Pancreas (tissue), 10 donors: ENCODE data around the gene ASF1B. TPM values are rescaled to one million over a fixed set of nuclear protein-coding genes. Genes with fewer than 3 reads are reported as not detected.

Source experiments
- ATAC-seq, 4 donors: fragments of 200-7000 bp; cut with Tn5 transposase; one replicate each; pipeline versions ENCODE4 v1.8.0 to v1.9.1; 2020; ENCODE audit warnings: mild to moderate bottlenecking in 4 of 4, moderate library complexity in 4 of 4
- DNase-seq, 6 donors: peaks; one replicate each; pipeline ENCODE4 v3.0.0-alpha.2; 2020
- FAIRE-seq: peaks from 2 replicates; lab custom pipeline; 2012; peaks lifted over from hg19 to GRCh38; lab: Jason Lieb, UNC
- H3K27ac ChIP-seq, 4 donors: fragments of 200-600 bp; sonication (generic); 1 replicate in 3 of 4; 2 replicates in 1 of 4; pipeline versions ENCODE4 v1.5.0 to v1.8.0; 2020
- H3K27me3 ChIP-seq, 4 donors: fragments of 200-600 bp; one replicate each; pipeline ENCODE4 v1.8.0; 2021
- H3K36me3 ChIP-seq, 3 donors: fragments of 200-600 bp; sonication (generic) in 1 of 3; one replicate each; pipeline versions ENCODE4 v1.5.0 to v1.8.0; 2020 to 2021
- H3K4me1 ChIP-seq, 3 donors: fragments of 200-600 bp; one replicate each; pipeline ENCODE4 v1.8.0; 2021
- H3K4me3 ChIP-seq, 4 donors: fragments of 200-600 bp; sonication (generic) in 2 of 4; one replicate each; pipeline versions ENCODE4 v1.5.0 to v1.8.0; 2020 to 2021
- H3K9me3 ChIP-seq, 4 donors: fragments of 200-600 bp; one replicate each; pipeline ENCODE4 v1.8.0; 2021
- CTCF ChIP-seq, 4 donors: fragments of 200-600 bp; sonication (generic) in 3 of 4; IDR thresholded peaks; one replicate each; pipeline versions ENCODE4 v1.5.0 to v1.8.0; 2021; ENCODE audit warnings: antibody characterized with exemption in 4 of 4
- WGBS, 2 donors: extraction: QIAGEN DNeasy Blood & Tissue Kit; methylation state at CpG; one replicate each; pipeline ENCODE4 v1.1.7; 2013; 5-methylcytosine and 5-hydroxymethylcytosine counted together
- intact Hi-C, 3 donors: fragments of 100-400 bp; cut with DNase I; formaldehyde crosslinking; loops; one replicate each; pipeline versions ENCODE4 v1.11.1 to v1.14.2; 2022
- polyA plus RNA-seq, 2 donors: library from polyadenylated mRNA; stranded (reverse); fragments of 200-250 nt; gene quantifications; one replicate each; pipeline ENCODE4 v1.2.3, GENCODE V29; 2013
- total RNA-seq, 6 donors: library from RNA; stranded (reverse); fragmentation: NEBNext Ultra II Directional in 4 of 6; extraction: Animal tissue kit (Norgen Biotek cat#: 25700) in 4 of 6; gene quantifications; one replicate each; pipeline versions ENCODE4 v1.2.1 to v1.2.4, GENCODE V29; 2021 to 2023
- donor health status: healthy with polysubstance abuse.
- donor health status: DM: no; HTN: no; CAD: no; lungs with moderate emphysema.
- donor health status: DM: no; HTN: no; CAD: no.
- donor health status: control.
- donor health status: control.
- donor health status: Bipolar disorder and iron deficiency.
- donor health status: DM: yes; HTN: yes; CAD: no.
- donor health status: DM: no; HTN: no; CAD: no.
- donor health status: DM: no; HTN: no; CAD: no.
- donor health status: DM: yes; HTN: yes; CAD: no.

ASF1B gene
- total and polyA plus RNA-seq, 8 donors: 0.14 to 1.1 (median 0.41) TPM

GRCh38 chr19:14116525-14116917 is 19.9 kb downstream of the ASF1B start:
- WGBS, 2 donors: 7 to 14% methylated on average over 6 of the region's 6 CpGs
- ATAC-seq (no peak), FAIRE-seq (no peak), DNase-seq (no peak)
- H3K9me3 ChIP-seq: no peaks in the 10 kb centered on the region
- no peaks in the 10 kb centered on the region for H3K27me3 ChIP-seq
- intact Hi-C loops: no loop called here
- no peak for TF ChIP-seq CTCF (IDR thresholded peaks at IDR 0.05)
- peaks cover 25 to 43% (median 25%) of the 10 kb centered on the region in 3 donors for H3K4me1 ChIP-seq
- no peak overlapping the region for H3K27ac ChIP-seq
- H3K4me3 ChIP-seq: peak overlapping the region; percentile 79 to 92 (median 86)
- no peaks in the 10 kb centered on the region for H3K36me3 ChIP-seq

- no peak for TF ChIP-seq CTCF (IDR thresholded peaks at IDR 0.05)
- Histone ChIP-seq H3K36me3 (no peaks in the 10 kb centered on the region), H3K27me3 (no peaks in the 10 kb centered on the region), H3K4me3 (no peak overlapping the region), H3K4me1 (peaks cover 25 to 43% (median 25%) of the 10 kb centered on the region in 3 donors), H3K27ac (no peak overlapping the region), H3K9me3 (no peaks in the 10 kb centered on the region)
- ATAC-seq (no peak), DNase-seq (no peak), FAIRE-seq (no peak)
- intact Hi-C loops: no loop called here
- WGBS, 2 donors: 60 to 63% methylated on average over 5 of the region's 5 CpGs
Measured at GRCh38 chr19:14115756-14116155, 20.6 kb downstream of the ASF1B start.

- peak in 3 of 4 donors; percentile 40 to 51 (median 45) for TF ChIP-seq CTCF (IDR thresholded peaks at IDR 0.05)
- Histone ChIP-seq H3K4me3 (no peak overlapping the region), H3K36me3 (no peaks in the 10 kb centered on the region), H3K27me3 (no peaks in the 10 kb centered on the region), H3K9me3 (no peaks in the 10 kb centered on the region), H3K4me1 (peaks cover 25 to 43% (median 25%) of the 10 kb centered on the region in 3 donors), H3K27ac (no peak overlapping the region)
- DNase-seq (peak in 5 of 6 donors; percentile 49 to 80 (median 61)), FAIRE-seq (no peak), ATAC-seq (no peak)
- 41 to 47% methylated on average over 9 of the region's 9 CpGs for WGBS, 2 donors
- intact Hi-C loops: no loop called here
Measured at GRCh38 chr19:14114854-14115253, 21.5 kb downstream of the ASF1B start.

GRCh38 chr19:14114439-14114838 is 21.9 kb downstream of the ASF1B start:
- DNase-seq (peak in 1 of 6 donors; percentile 55), FAIRE-seq (no peak), ATAC-seq (no peak)
- H3K27me3 ChIP-seq: no peaks in the 10 kb centered on the region
- no peak for TF ChIP-seq CTCF (IDR thresholded peaks at IDR 0.05)
- WGBS, 2 donors: 80 to 87% methylated on average over 5 to 7 of the region's 7 CpGs
- no peaks in the 10 kb centered on the region for H3K36me3 ChIP-seq
- no peak overlapping the region for H3K4me3 ChIP-seq
- intact Hi-C loops: no loop called here
- no peaks in the 10 kb centered on the region for H3K9me3 ChIP-seq
- H3K4me1 ChIP-seq: peaks cover 24 to 39% (median 25%) of the 10 kb centered on the region in 3 donors
- no peak overlapping the region for H3K27ac ChIP-seq

- H3K4me1 ChIP-seq: peaks cover 18 to 34% (median 19%) of the 10 kb centered on the region in 3 donors
- no peaks in the 10 kb centered on the region for H3K9me3 ChIP-seq
- no peaks in the 10 kb centered on the region for H3K27me3 ChIP-seq
- intact Hi-C loops: no loop called here
- no peak overlapping the region for H3K4me3 ChIP-seq
- peak overlapping the region in 1 of 4 donors; percentile 2 for H3K27ac ChIP-seq
- ATAC-seq: no peak
- DNase-seq: peak in 5 of 6 donors; percentile 35 to 81 (median 74)
- no peaks in the 10 kb centered on the region for H3K36me3 ChIP-seq
- no peak for FAIRE-seq
- peak in 1 of 4 donors; percentile 7 for TF ChIP-seq CTCF (IDR thresholded peaks at IDR 0.05)
- WGBS, 2 donors: 75 to 79% methylated on average over 18 of the region's 18 CpGs
Measured at GRCh38 chr19:14113762-14114414, 22.5 kb downstream of the ASF1B start.
